HG03342 (cell line): ENCODE measurements around the gene KCNMA1.

Source experiments
- ATAC-seq: cut with Tn5 transposase; IDR thresholded peaks from one replicate; pipeline ENCODE4 v1.9.1; 2021; ENCODE audit warnings: mild to moderate bottlenecking, moderate library complexity; ENCODE audit not compliant: unreplicated experiment

The KCNMA1 gene

DNA sequence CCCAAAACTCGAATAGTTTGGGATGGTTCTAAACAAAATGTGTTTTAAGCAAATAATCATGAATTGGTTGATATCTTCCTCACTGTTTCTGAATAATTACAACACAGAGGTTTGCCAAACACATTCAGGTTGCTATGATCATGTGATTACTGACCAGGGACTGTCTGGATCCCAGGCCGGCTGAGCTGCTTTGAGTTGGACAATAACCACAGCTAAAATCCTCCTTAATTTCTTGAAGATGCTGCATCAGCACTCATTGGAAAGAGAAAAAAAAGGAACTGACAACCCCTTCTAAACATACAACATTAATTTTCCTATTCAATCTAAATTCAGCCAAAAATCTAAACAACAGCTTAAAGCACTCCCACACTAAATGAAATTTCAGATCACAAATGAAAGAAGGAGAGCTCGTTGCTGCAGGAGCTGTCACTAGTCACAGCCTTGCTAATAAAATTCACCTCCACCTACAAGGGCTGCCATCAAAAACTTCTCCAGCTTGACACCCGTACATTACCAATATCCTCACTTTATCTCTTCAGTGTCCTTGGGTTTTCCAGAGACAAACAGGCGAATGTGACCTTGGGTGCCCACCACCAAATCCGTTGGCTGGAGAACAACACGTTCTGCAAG, 560.2 kb downstream of the KCNMA1 start:
- ATAC-seq: no peak

DNA sequence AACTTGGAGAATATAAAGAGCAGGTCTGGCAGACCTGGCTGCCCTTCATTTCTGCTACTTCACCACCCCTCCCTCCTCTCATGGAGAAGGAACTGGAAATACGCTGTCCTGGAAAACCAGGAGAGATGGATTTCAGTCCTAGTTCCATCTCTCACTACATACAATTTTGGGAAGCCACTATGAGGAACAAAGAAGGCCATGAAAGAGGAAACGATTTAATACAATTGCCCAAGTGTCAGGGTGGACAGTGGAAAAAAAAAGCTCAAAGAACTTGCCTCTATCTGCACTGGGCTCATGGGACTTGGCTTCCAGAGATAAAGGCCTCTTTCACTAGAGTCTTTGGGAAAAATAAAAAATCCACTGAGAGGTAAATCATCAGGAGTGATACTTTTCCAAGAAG, 561.7 kb downstream of the KCNMA1 start:
- ATAC-seq: no peak

DNA sequence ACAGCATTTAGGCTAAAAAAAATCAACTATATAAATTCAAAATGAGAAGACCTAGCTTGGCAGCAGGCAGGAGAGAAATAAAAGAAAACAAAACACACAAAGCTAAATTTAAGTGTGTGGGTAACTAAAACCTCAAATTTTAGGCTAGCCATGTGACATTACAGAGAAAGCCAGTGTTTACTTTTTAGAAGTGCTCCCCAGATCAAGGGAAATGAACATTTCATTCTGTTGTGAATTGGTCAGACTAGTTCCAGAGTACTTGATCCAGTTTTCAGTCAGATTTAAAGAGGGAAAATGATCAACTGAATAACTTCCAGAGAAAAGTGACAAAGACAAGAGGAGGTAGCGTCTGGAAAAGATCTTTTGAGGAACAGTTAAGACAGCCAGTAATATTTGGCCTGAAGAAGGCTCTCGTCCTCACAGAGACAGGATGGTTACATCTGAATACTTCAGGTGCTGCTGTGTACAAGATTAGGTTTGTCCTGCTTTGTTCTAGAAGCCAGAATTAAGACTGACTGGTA, 563.4 kb downstream of the KCNMA1 start:
- no peak for ATAC-seq

DNA sequence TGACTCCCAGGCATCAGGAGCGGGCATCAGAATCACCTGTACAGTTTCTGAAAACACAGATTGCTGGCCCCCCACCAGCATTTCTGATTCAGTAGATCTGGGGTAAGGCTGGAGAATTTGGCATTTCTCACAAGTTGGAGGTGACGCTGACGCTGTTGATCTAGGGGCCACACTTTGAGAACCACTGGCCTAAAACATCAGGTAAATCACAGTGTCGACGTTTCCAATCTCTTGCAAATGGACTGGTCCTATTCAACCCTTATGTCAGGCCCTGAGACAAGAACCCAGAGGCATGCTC, 564.0 kb downstream of the KCNMA1 start:
- no peak for ATAC-seq

DNA sequence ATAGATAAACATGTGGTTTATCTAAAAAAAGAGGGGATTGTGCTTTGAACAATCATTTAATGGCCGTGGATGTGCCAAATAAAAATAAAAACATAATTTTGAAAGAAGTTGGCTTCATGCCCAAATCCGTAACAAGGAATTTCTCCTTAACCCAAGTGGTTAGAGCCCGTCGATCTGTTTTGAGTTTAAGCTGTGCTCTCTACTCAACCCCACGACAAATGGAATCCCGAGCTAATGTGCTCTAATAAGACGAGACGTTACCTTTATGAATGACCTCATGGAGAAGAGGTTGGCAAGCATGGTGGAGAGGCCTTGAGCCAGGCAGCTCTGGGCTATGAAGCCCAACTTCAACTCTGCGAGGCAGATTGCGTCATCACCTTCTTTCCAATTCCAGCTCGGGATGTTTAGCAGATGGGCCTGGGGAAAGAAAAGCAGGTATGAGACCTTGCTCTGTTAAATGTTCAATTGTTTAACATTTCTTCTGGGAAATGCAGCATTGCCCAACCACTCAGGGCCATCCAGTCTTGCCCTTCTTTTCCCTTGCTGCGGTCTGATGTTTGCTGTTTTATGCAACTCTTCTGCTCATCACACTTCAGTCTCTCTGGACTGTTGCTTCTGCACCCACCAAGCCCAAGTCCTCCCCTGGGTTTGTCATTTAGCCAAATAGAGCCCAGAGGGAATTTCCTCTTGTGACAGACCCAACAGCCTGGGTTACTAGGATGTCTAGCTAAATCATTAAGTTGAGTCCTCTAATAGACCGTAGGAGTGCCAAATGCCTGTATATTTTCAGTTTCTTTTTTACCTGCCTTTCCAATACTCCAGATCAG, 564.6 kb downstream of the KCNMA1 start:
- ATAC-seq: no peak

DNA sequence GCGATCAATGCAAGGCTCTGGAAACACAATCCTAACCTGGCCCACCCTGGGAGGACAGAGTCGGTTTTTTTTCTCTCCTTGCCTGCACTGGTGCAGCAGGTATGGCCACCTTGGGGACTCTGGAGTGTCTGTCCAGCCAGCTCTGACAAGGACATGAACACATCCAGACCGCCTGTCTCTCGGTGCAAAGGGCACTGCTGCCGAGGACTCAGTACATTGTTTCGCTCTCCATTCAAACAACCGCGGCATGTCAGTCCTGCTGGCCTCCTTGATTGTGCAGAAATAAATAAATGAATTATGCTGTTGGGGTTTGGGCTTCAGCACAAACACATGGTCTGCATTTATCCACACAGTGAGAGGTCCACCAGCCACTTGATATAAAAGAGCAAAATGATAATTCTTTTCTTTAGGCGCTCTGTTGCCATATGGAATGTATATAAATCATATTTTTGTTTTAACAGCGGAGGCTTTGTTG, 565.2 kb downstream of the KCNMA1 start:
- ATAC-seq: no peak

DNA sequence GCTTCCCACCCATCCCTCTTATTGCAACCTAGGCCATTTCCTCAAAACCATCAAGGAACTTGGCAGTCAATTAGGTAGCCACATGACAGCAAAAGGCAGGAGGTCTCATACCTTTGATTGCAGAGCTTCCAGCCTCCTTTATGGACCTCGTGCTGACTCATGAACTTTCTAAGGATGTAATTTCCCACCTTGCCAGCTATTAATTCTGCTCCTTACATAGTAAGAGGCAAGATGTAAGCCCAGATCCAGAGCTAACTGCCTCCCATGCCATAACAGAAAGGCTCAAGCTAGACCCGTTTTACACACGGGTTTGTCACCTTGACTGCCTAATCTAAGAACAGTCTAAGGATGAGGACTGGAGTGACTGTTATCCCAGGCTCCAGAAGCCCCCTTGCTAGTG, 565.7 kb downstream of the KCNMA1 start:
- no peak for ATAC-seq

DNA sequence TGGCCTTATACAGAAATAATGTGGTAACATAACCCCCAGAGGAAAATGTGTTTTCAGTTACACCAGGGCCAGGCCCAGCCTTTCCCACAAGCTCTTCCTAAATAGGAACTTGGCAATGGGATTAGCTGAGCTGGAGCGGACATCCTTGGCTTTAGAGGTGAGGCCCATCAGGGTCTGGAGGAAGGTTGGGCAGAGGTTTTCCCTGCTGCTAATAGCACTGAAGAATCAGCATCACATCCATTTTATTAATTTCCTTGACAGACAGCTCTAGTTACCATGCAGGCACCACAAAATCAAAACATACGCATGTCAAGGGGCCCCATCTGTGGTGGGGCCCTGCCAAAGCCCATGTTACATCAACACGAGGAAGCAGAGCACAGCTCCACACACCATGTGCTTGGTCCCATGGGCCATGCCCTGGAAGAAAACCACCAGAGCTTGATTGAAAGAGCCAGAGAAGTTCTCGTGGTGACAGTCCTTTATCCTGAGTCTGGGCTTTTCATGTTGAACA, 566.6 kb downstream of the KCNMA1 start:
- no peak for ATAC-seq

DNA sequence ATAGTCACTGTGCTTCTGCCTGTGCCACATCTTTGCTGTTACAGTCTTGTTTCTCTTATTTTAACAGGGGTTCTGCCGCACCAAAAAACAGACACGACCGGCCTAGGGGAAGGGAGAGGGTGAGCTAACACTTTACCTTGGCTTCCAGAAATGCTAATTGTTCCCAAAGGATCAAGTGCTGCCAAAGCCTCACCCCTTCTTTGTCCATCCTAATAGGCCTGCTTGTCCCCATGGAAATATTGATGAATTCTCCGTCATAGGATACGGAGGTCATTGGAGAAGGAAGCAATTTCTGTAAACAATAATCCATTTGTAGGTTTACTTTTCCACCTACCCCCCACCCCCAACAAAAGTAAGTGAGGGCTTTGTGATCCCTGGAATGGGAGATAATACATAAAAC, 567.3 kb downstream of the KCNMA1 start:
- no peak for ATAC-seq

DNA sequence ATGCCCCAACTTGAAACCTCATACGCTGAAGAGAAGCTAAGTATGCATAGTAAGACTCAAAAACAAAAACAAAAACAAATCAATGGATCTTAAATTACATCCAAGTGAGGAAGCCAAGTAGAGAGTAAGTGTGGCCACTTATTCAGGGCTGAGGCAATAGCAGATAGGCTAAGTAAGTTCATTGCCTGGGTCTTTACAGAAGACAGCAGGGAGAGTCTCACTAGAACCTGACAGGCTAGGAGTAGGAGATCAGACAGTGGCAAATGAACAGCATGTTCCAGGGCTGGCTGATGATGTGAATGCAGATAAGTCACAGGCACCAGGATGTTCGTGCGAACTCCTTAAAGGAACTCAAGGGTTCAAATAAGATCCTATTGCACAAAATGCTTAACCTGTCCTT, 568.6 kb downstream of the KCNMA1 start:
- ATAC-seq: no peak

DNA sequence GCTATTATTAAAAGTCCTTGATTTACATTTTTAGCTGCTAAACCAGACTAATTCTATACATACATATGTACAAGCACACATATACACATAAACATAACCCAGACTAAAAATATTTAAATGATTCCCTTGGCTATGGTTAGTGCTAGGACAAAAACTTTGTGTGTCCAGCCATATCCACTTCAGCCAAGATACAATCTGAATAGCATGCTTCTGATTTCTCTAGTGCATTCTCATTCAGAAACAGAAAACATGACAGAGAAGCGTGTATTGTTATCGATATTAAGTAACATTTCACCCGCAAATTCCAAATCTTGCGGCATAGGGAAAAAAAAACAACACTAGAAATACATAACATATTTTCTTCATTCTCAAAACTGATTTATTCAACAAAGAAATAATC, 569.3 kb downstream of the KCNMA1 start:
- no peak for ATAC-seq

DNA sequence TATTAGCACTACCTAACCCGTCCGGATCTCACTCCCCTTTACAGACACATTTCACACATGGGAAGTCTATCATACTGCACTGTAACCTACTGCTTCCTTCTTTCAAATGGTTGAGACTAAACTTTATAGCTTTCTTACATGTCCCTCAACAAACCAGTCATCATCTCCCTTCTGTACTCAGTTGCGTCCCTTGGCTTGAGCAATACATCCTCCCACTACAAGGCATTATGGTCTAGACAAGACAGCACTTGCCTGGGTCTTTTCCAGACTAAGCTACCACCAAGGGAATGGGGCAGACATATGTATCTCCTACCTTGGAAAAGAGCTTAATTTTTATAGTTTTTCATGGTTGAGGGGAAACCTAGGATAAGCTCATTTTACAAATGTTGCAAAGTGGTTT, 575.2 kb downstream of the KCNMA1 start:
- no peak for ATAC-seq

DNA sequence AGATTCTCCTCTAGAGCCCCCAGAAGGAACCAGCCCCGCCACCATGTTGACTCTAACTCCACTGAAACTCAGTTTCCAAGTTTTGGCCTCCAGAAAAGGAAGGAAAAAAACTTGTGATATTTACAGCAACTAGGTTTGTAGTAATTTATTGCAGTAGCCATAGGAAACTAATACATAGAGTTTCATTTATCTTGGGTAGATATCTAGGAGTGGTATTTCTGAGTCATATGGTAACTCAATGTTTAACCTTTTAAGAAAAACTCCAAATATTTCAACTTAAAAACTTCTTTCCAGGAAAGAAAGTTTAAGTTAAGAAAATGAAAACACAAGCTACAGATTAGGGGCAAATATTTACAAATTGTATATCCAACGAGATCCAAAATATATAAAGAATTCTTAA, 576.7 kb downstream of the KCNMA1 start:
- ATAC-seq: no peak

DNA sequence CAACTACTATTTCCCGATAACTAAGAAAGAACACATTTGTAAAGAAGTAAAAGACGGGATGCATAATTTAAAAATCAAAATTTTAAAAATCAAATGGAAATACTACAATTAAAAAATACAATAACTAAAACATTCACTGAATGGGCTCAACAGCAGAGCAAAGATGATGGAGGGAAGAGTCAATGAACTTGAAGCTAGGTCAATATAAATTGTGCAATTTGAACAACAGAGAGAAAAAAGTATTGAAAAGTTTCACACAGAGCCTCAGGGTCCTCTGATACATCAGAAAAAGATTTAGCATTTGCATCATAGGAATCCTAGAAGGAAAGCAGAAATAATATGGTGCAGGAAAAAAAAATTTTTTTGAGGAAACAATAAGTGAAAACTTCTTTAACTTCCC, 581.0 kb downstream of the KCNMA1 start:
- ATAC-seq: no peak

DNA sequence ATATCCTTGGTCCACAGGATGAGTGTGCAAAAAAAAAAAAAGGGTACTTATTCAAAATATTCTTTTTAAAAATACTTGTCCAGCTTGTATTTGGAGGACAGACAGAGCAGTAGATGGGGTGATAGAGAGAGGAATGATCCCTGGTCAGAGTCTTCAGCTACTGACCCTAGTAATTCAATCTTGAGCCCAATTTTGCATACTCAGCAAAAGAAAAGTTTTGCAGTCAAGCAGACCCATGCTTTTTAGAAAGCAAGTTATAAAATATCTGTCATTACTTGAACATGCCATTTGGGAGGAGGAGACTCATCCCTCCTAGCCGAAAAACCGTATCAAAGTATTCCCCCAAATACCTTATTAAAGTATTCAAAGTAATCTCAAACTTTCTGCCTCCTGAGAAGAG, 585.0 kb downstream of the KCNMA1 start:
- no peak for ATAC-seq

DNA sequence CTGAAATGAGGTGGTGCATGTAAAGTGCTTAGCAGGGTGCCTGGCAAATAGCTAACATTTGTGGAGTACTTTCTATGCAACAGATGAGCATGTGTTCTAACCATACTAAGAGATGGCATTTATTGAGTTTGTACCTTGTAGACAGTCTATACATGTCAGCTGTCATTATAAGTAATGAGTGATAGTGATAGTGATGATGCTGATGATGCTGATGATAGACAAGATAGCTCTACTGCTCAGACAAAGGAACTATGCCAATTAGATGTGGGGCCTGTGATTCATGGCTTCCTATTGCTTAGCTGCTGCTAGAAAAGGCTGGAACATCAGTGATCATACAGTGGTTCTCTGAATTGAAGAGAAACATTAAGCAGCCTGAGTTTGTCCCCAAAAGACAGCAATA, 585.8 kb downstream of the KCNMA1 start:
- ATAC-seq: no peak

DNA sequence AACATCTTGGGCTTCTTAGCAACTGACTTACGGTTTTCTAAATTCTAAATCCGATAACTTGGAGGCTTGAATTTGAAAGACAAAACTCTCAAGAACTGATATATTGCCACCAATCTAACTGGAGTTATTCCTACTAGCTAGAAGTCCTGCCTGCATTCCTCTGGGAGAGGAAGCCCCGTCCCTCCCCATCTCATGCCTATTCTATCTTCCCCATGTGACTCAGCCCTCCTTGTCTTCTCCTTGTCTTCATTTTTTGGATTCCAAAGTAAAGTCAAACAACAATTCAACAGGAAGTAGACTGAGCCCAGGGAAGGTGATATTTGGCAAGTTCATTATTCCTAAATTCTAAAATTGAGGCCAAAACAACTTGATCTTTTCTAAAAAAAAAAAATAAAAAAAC, 587.7 kb downstream of the KCNMA1 start:
- no peak for ATAC-seq

DNA sequence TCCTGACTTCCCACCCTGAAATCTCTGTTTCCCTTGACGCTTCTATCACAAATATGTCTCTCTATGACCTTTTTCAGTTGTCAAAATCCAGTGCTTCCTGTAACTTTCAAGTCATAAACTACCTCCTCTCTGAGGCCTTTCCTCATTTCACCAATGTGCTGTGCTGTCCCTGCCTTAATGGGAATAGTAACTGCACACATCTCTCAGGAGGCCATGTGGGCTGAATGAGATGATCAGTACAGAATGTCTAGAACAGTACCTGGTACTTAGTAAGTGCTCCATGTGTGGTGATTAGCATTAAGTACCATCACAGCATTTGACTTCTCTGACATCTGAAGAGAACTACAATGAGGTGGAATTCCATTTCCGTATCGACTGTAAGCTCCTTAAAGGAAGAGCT, 588.5 kb downstream of the KCNMA1 start:
- no peak for ATAC-seq

DNA sequence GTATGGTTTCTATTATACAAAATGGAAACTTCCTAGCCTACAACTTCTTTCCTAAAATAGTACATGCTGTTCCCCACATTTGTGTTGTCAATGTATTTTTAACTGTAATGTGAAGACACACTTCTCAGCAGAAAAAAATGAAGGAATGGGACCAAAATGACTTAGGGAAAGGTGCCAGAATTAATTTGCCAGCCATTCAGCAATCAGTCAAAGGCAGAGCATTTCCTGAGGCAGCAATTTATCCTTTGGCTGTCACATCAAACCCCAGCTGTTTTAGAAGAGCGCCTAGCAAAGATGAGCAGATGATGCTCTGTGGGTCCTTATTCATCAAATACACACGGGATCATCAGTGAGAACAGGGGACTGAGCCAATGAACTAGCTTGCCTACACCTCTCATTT, 592.5 kb downstream of the KCNMA1 start:
- no peak for ATAC-seq

DNA sequence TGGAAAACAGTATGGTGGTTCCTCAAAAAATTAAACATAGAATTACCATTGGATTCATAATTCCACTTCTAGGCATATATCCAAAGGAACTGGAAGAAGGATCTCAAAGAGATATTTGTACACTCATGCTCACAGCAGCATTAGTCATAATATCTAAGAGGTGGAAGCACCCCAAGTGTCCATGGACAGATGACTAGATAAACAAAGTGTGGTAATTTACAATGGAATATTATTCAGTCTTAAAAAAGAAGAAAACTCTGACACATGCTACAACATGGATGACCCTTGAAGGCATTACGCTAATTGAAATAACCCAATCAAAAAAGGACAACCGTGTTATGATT, 594.2 kb downstream of the KCNMA1 start:
- no peak for ATAC-seq

DNA sequence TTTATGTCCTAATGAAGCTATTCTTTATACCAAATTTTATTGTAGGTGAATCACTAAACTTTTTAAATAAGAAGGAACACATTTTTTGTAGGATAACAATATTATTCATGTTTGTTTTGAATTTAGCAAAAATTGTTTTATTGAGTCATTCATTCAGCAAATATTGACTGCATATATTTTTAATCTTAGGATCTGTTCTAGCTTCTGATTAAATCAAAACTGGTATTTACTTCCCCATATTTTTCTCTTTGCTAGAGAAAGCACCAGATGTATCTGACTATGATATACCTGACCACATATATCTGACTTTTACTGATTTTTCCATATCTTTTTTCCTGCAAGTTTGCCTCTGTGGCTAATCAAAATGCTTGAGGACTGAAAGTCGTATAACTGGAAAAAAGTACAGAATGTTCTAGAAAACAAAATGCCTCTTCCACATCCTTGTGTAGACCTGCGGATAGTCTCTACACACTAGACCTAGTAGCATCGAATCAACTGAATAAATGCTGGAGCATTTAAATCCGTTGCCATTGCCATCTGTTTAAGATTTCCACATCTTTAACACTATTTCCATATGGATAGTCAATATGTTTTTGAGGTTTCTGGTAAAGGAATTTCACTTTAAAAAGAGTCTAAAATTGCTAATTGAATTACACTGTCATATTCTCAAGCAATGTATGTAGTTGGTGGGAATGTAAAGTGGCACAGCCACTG, 594.7 kb downstream of the KCNMA1 start:
- no peak for ATAC-seq
